HPDE6-E6E7 (cell line): ENCODE measurements around the gene EFHC1.

ENCODE experiments used
- DNase-seq: peaks from one replicate; pipeline ENCODE4 v3.0.0; 2011; ENCODE audit warnings: missing footprints; ENCODE audit errors: extremely low spot score

Gene EFHC1

GRCh38 chr6:52518279-52518945 is 98.3 kb downstream of the EFHC1 start:
- DNase-seq = no peak

DNA sequence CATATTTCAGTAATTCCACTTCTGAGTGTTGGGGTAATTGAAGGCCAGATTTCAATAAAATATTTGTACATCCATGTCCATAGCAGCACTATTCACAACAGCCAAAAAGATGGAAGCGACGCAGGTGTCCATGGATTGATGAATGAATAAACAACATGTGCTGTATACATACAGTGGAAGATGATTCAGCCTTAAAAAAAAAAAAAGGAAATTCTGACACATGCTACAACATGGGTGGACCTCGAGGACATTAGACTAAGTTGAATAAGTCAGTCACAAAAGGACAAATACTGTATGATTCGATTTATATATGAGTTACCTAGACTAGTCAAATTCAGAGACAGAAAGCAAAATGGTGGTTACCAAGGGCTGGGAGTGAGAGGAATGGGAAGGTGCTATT is 99.5 kb downstream of the EFHC1 start:
- DNase-seq = no peak

DNA sequence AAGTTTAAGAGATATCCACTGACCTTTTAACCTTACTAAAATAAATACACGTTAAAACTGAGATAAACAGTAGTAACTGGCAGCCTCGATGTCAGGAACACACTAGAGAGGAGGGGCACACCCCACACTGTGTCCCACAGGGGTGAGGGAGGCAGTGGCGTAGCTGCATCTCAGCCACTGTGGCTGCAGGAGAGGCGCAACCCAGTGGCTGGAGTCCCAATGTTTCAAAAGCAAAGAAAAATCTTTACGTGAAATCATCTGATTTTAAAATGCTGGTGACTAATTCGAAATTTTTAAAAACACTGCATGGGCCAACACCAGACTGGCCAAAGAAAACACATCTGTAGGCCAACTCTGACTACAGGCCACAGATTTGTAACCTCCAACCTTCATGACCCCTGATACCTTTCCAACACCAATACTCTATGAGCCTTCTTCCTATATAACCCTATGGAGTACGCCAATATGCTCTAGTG is 102.0 kb downstream of the EFHC1 start:
- no peak for DNase-seq

GRCh38 chr6:52522655-52523054 is 102.5 kb downstream of the EFHC1 start:
- DNase-seq = no peak

DNA sequence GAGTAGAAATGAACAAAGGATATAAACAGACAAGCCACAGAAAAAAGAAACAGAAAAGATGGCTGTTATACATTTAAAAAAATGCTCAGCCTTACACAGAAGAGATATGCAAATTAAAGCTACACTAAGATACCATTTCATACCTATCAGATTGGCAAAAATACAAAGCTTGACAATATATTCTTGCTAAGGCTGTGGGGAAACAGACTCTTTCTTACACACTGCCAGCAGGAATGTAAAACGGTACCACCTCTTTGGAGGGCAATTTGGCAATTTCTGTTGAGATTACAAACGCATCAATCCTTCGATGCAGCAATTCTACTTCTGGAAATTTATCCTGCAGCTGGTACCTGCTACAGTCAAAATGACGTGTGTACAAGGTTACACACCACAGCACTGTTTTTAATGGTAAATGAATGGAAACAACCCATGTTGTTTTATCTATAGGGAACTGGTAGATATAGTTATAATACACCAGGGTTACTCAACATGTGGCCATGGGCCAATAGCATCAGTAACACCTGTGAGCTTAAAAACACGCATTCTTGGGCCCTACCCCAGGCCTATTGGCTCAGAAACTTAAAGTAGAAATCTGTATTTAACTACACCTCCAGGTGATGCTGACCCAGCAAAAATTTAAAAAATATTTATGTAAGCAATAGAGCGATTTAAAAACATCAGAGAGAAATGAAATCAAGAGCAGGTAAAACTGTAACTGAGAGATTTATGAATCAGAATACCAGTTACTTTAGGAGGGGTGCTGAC is 103.4 kb downstream of the EFHC1 start:
- DNase-seq = no peak

DNA sequence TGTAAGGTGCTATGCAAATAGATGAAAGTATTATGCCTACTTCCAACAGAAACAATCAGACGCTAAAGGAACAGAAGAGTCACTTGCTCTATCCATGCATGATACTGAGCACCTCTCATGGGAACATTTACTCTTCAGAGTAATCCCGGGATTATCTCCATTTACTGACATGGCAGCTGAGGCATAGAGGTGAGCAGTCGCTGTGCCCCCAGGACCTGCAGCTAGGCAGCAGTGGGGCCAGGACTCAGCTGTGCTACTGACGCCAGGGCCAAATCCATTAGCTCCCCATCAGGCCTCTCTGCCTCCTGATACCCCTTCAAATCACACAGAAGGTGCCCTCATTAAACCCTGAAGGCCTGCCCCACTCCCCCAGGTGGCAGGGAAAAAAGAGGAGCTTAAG is 104.8 kb downstream of the EFHC1 start:
- DNase-seq = no peak

- DNase-seq = no peak
Observed at GRCh38 chr6:52526634-52527033, 106.5 kb downstream of the EFHC1 start.

- no peak for DNase-seq
Observed at GRCh38 chr6:52527436-52527835, 107.3 kb downstream of the EFHC1 start.

GRCh38 chr6:52529311-52529710 is 109.2 kb downstream of the EFHC1 start:
- DNase-seq = no peak

GRCh38 chr6:52530351-52530750 is 110.2 kb downstream of the EFHC1 start:
- no peak for DNase-seq

GRCh38 chr6:52531396-52531795 is 111.3 kb downstream of the EFHC1 start:
- no peak for DNase-seq

- no peak for DNase-seq
Observed at GRCh38 chr6:52531834-52532233, 111.7 kb downstream of the EFHC1 start.

GRCh38 chr6:52532457-52532856 is 112.3 kb downstream of the EFHC1 start:
- no peak for DNase-seq

- no peak for DNase-seq
Observed at GRCh38 chr6:52533491-52533890, 113.3 kb downstream of the EFHC1 start.

- no peak for DNase-seq
Observed at GRCh38 chr6:52534363-52534762, 114.2 kb downstream of the EFHC1 start.

DNA sequence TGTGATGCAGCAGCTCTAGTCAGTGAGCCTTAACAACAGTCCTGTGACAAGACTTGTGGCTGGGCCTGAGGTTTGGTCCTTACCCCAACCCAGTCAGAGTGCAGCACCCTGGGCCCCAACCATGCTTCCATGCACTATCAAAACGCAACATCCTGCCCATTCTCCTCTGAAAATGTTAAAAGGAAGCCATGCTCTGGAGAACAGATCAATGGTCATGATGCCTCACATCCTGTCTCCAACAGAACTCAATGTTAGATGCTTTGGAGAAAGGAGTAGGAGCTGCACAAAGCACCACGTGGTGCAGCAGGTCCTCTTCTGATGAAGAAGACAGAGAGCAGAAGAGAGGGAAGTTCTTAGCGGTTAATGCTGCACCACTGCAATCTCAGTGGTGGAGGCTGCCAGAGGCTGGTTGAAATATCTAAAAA is 114.8 kb downstream of the EFHC1 start:
- DNase-seq = no peak

- DNase-seq = no peak
Observed at GRCh38 chr6:52535711-52536423, 115.7 kb downstream of the EFHC1 start.

GRCh38 chr6:52536424-52536916 is 116.3 kb downstream of the EFHC1 start:
- no peak for DNase-seq

DNA sequence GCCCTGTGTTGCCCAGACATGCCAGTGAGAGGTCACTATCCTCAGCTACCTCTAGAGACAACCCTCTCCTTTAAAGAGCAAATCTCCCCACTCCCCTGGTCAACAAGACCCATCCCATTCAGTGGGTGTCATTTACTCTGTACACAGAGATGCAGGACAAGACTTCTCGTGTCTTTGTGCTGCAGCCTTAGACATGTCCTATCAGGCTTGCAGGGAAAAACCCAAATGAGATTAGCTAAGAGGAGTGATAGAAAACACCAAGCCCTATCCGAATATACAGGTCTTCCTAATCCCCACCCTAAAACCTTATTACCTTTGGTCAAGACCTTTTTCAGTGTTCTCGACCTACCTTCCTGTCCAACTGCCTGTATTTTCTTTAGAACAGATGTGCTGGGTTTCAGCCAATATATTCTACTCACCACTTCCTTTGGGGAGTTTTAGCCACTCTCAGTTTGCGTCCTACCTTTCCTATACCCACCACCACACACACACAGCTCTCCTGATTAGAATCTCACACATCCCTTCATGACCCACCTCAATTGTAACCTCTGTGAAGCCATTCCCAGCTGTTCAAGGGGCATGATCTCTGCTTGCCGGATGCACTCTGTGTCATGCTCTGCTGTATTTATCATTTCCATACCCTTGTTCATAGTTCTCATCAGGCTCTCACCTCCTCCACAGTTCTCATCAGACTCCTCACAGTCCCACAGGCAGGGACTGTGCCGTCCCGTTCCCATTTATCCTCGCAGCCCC is 117.0 kb downstream of the EFHC1 start:
- no peak for DNase-seq

- DNase-seq = no peak
Observed at GRCh38 chr6:52538252-52538900, 118.2 kb downstream of the EFHC1 start.

DNA sequence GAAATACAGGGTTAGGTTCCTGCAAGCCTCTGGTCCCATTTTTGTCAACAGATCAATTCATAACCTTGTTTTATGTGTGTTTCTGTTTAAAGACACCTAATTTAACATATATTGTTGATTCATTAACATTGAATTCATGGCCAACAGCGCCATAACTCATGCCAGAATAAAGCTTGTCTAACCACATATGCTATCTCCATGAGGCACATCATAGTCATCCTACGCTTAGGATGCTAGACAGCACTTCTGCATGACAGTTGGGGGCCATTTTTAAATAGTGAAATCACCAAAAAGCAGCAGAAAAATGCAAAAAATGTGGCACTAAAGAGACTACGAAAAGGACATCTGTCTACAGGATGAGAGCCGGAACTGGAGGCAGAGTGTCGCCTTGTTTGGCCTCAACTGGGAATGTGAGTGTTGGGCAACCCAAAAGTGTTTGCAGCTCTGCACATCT is 118.8 kb downstream of the EFHC1 start:
- DNase-seq = no peak
